Sigmoid colon (tissue), 4 donors: ENCODE data around the gene UBE2D4.

Experiments used
- CTCF ChIP-seq, 4 experiments: fragments of 450-650 bp in 3 of 4; fragments of 200-600 bp in 1 of 4; IDR thresholded peaks; one replicate each; pipeline ENCODE4 v1.5.1; 2016 to 2019; ENCODE audit warnings: antibody characterized with exemption in 4 of 4, mild to moderate bottlenecking in 3 of 4, moderate library complexity in 2 of 4
- EP300 ChIP-seq, 4 donors: sonication (generic); formaldehyde crosslinking; IDR thresholded peaks; one replicate each; pipeline ENCODE4 v1.6.1; 2017; ENCODE audit warnings: antibody characterized with exemption in 4 of 4
- POLR2A ChIP-seq, 2 donors: fragments of 450-650 bp; IDR thresholded peaks; one replicate each; pipeline ENCODE4 v1.6.1; 2016; ENCODE audit warnings: antibody characterized with exemption in 2 of 2, mild to moderate bottlenecking in 2 of 2, moderate library complexity in 2 of 2

- TF ChIP-seq CTCF (IDR thresholded peaks at IDR 0.05) (no peak), EP300 (IDR thresholded peaks at IDR 0.05) (no peak), POLR2A (IDR thresholded peaks at IDR 0.05) (no peak)
Observed at GRCh38 chr7:43942250-43942649, 16.0 kb downstream of the UBE2D4 start.
